ENCODE data around the gene CYTH1.

CYTH1 gene

DNA sequence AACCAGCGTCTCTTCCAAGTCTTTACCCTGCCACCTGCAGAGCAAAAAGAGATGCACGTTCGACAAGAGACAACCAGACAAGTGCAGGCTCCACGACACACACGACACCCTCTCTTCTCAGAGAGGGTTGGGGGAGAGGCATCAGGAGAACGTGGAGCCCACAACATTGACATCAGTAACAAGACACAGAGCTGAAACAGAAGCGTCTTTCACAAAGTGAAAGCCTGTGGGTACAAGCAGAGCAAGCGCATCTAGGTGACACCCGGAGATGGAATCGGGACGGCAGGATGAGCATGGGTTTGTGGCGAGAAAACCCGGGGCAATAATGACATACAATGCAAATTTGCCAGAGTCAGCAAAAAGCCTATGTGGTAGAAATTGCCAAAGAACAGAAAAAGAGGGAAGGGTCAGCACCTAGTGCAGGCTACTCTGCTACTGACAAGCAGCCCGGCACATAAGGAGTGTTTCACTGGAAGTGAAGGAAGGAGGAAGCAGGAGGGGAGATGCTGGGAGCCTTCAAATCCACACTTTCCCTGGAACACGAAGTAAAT is 89.5 kb downstream of the CYTH1 start:
- Histone ChIP-seq H3K79me2 (ENCODE audit: insufficient read depth, low read length) (no peaks in the 10 kb centered on the region), H3K4me3 (ENCODE audit: low read depth in 1 of 2, low read length in 2 of 2) (no peak overlapping the region), H3K36me3 (ENCODE audit: insufficient read depth, low read length) (peaks cover 16% of the 10 kb centered on the region)

DNA sequence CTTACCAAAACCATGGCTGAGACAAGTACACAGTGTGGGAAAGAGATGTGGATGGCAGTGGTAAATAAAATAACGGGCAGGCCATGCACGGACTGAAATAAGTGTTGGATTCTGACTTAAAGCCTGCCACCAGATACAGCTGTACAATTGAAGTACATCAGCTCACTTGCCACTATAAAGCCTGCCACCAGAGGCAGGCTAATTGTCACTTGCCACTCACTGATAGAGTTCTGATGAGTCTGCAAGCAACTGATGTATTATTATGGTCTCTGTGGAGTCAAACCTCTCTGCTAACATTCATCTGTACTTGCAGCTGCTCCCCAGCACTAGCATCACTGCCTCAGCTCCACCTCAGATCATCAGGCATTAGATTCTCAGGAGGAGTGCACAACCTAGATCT is 93.0 kb downstream of the CYTH1 start:
- Histone ChIP-seq H2AFZ (ENCODE audit: low read depth, low read length) (no peak overlapping the region), H3K9ac (ENCODE audit: low read depth, low read length) (no peak overlapping the region), H3K9me3 (ENCODE audit: insufficient read depth, low read length, severe bottlenecking) (no peaks in the 10 kb centered on the region), H3K27me3 (ENCODE audit: insufficient read depth, low read length, poor library complexity) (no peaks in the 10 kb centered on the region), H3K4me3 (ENCODE audit: low read depth in 1 of 2, low read length in 2 of 2) (no peak overlapping the region), H3K4me1 (ENCODE audit: insufficient read depth, low read length) (no peaks in the 10 kb centered on the region), H4K20me1 (ENCODE audit: insufficient read depth, low read length) (no peaks in the 10 kb centered on the region), H3K36me3 (ENCODE audit: insufficient read depth, low read length) (peaks cover 16% of the 10 kb centered on the region), H3K4me2 (ENCODE audit: insufficient read depth, low read length) (no peak overlapping the region), H3K27ac (ENCODE audit: low read length) (no peak overlapping the region), H3K79me2 (ENCODE audit: insufficient read depth, low read length) (no peaks in the 10 kb centered on the region)
- ATAC-seq (ENCODE audit: insufficient read depth, low read depth) (no peak), DNase-seq (no peak)
- TF ChIP-seq, protein P1, sequence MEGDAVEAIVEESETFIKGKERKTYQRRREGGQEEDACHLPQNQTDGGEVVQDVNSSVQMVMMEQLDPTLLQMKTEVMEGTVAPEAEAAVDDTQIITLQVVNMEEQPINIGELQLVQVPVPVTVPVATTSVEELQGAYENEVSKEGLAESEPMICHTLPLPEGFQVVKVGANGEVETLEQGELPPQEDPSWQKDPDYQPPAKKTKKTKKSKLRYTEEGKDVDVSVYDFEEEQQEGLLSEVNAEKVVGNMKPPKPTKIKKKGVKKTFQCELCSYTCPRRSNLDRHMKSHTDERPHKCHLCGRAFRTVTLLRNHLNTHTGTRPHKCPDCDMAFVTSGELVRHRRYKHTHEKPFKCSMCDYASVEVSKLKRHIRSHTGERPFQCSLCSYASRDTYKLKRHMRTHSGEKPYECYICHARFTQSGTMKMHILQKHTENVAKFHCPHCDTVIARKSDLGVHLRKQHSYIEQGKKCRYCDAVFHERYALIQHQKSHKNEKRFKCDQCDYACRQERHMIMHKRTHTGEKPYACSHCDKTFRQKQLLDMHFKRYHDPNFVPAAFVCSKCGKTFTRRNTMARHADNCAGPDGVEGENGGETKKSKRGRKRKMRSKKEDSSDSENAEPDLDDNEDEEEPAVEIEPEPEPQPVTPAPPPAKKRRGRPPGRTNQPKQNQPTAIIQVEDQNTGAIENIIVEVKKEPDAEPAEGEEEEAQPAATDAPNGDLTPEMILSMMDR (IDR thresholded peaks at IDR 0.05; ENCODE audit: borderline replicate concordance, extremely low read depth, low read length, poor library complexity, severe bottlenecking): peak; percentile 37
- no peak for TF ChIP-seq EZH2 (IDR thresholded peaks at IDR 0.05; ENCODE audit: borderline replicate concordance, low read depth, low read length, severe bottlenecking)

More for the DNA sequence above, 89.5 kb downstream of the CYTH1 start:
- no peaks in the 10 kb centered on the region for H3K27me3 ChIP-seq (ENCODE audit: insufficient read depth, low read length, poor library complexity)
- H2AFZ ChIP-seq (ENCODE audit: low read depth, low read length): no peak overlapping the region
- no peak overlapping the region for H3K27ac ChIP-seq (ENCODE audit: low read length)
- H3K4me1 ChIP-seq (ENCODE audit: insufficient read depth, low read length): no peaks in the 10 kb centered on the region
- no peaks in the 10 kb centered on the region for H4K20me1 ChIP-seq (ENCODE audit: insufficient read depth, low read length)
- no peak for TF ChIP-seq EZH2 (IDR thresholded peaks at IDR 0.05; ENCODE audit: borderline replicate concordance, low read depth, low read length, severe bottlenecking)
- TF ChIP-seq, protein P1 (IDR thresholded peaks at IDR 0.05; ENCODE audit: borderline replicate concordance, extremely low read depth, low read length, poor library complexity, severe bottlenecking): no peak
- no peaks in the 10 kb centered on the region for H3K9me3 ChIP-seq (ENCODE audit: insufficient read depth, low read length, severe bottlenecking)
- H3K4me2 ChIP-seq (ENCODE audit: insufficient read depth, low read length): no peak overlapping the region
- DNase-seq (no peak), ATAC-seq (ENCODE audit: insufficient read depth, low read depth) (no peak)
- no peak overlapping the region for H3K9ac ChIP-seq (ENCODE audit: low read depth, low read length)

DNA sequence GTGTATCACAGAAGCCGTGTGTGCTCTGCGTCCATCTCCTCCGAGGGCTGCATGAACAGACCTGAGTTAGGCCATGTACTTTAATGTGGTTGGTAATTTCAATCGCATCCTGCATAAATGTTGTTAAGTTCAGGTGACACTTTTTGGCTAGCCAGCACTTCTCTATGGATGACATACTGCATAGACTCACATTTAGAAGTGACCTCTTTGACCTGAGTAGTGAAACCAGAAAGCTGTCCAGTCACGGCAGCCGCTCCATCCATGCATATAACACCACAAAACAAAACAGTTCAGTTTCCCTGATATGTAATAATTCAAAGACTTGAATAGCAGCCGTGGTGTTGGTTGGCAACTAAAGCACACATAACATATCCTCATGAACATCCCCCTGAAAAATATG is 94.1 kb downstream of the CYTH1 start:
- Histone ChIP-seq H3K4me3 (ENCODE audit: low read depth in 1 of 2, low read length in 2 of 2) (no peak overlapping the region), H3K79me2 (ENCODE audit: insufficient read depth, low read length) (no peaks in the 10 kb centered on the region), H3K27ac (ENCODE audit: low read length) (no peak overlapping the region)

More for the DNA sequence above, 94.1 kb downstream of the CYTH1 start:
- H3K27me3 ChIP-seq (ENCODE audit: insufficient read depth, low read length, poor library complexity): no peaks in the 10 kb centered on the region
- peaks cover 16% of the 10 kb centered on the region for H3K36me3 ChIP-seq (ENCODE audit: insufficient read depth, low read length)
- H3K4me1 ChIP-seq (ENCODE audit: insufficient read depth, low read length): no peaks in the 10 kb centered on the region
- no peaks in the 10 kb centered on the region for H3K9me3 ChIP-seq (ENCODE audit: insufficient read depth, low read length, severe bottlenecking)
- no peak for TF ChIP-seq EZH2 (IDR thresholded peaks at IDR 0.05; ENCODE audit: borderline replicate concordance, low read depth, low read length, severe bottlenecking)
- TF ChIP-seq, protein P1 (IDR thresholded peaks at IDR 0.05; ENCODE audit: borderline replicate concordance, extremely low read depth, low read length, poor library complexity, severe bottlenecking): no peak
- H3K4me2 ChIP-seq (ENCODE audit: insufficient read depth, low read length): no peak overlapping the region
- no peak for DNase-seq
- no peaks in the 10 kb centered on the region; the same call in 1 of the 2 replicates for H4K20me1 ChIP-seq (ENCODE audit: insufficient read depth, low read length)
- no peak for ATAC-seq (ENCODE audit: insufficient read depth, low read depth)
- H3K9ac ChIP-seq (ENCODE audit: low read depth, low read length): no peak overlapping the region
- no peak overlapping the region for H2AFZ ChIP-seq (ENCODE audit: low read depth, low read length)

Data from DND-41 (cell line).